GM18868 (cell line): Measurements from ENCODE around the gene TIMM23B.
"Not testable (repeated sequence)": the region's sequence is repeated elsewhere in the genome, so short reads cannot be mapped to it uniquely, and the experiment has no call there.

ENCODE experiments used
- ATAC-seq: cut with Tn5 transposase; IDR thresholded peaks from one replicate; pipeline ENCODE4 v1.9.1; 2021; ENCODE audit warnings: mild to moderate bottlenecking, moderate library complexity; ENCODE audit not compliant: unreplicated experiment

The TIMM23B gene

DNA sequence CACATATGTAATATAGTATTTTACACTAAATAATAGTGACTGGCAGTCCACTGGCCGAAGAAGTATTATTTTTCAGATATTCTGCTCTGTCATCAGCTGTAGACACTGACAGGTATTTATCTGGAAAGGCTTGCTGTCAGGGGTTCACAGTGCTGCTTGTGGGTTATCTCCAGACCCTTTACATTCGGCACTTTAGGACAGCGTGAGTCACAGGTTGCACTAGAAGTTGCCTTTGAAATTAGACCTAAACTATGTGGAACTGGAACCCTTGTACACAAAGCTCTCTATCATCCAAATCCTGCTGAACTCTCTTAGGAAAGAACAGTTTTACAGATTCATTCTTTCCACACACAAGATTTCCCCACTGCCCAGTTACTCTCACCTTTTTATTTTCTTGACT lies 30.2 kb downstream of the TIMM23B start:
- not testable (repeated sequence) for ATAC-seq

- ATAC-seq: not testable (repeated sequence)
Observed at GRCh38 chr10:49977756-49978155, 35.9 kb downstream of the TIMM23B start.

GRCh38 chr10:49987207-49987606 lies 45.4 kb downstream of the TIMM23B start:
- not testable (repeated sequence) for ATAC-seq

GRCh38 chr10:49988376-49988775 lies 46.5 kb downstream of the TIMM23B start, which contains the start of gene AGAP6:
TSS of gene AGAP6 (plus strand) at chr10:49988406. CDS start at chr10:49988716, 310 bp downstream.
- not testable (repeated sequence) for ATAC-seq

GRCh38 chr10:49995321-49995720 lies 53.5 kb downstream of the TIMM23B start:
- ATAC-seq: not testable (repeated sequence)

DNA sequence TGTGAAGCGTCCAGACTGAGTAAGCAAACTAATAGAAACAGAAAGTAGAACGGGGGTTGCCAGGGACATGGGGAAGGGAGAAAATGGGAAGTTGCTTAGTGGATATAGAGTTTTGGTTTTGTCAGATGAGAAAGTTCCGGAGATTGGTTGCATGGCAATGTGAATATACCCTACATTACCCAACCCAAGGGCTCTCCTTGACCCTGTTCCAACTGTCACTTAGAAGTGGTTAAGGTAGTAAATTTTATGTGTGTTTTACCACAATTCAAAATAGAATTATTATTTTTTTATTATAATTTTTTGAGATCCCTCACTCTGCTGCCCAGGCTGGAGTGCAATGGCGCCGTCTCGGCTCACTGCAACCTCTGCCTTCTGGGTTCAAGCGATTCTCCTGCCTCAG lies 72.2 kb downstream of the TIMM23B start:
- ATAC-seq: not testable (repeated sequence)

GRCh38 chr10:50015596-50016220 lies 73.9 kb downstream of the TIMM23B start:
- not testable (repeated sequence) for ATAC-seq

DNA sequence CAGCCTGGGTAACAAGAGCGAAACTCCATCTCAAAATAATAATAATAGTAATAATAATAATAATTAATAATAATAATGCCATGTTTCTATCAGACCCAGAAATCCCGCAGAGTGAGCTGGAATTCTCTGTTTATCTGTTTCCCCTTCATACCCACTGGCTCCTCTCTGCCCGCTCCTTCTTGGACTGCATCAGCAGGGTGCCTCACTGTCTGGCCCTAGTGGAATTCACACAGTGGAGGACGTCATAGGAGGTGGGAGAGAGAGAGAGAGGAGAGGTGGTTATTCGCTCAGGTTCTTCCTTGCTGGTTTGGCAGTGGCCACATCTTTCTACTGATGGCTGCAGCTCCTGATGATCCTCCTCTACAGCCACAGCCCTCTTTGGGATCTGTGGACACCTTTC lies 75.1 kb downstream of the TIMM23B start:
- not testable (repeated sequence) for ATAC-seq

- ATAC-seq: not testable (repeated sequence)
Observed at GRCh38 chr10:50017646-50018045, 75.8 kb downstream of the TIMM23B start.

GRCh38 chr10:50019279-50019678 lies 77.4 kb downstream of the TIMM23B start:
- not testable (repeated sequence) for ATAC-seq

DNA sequence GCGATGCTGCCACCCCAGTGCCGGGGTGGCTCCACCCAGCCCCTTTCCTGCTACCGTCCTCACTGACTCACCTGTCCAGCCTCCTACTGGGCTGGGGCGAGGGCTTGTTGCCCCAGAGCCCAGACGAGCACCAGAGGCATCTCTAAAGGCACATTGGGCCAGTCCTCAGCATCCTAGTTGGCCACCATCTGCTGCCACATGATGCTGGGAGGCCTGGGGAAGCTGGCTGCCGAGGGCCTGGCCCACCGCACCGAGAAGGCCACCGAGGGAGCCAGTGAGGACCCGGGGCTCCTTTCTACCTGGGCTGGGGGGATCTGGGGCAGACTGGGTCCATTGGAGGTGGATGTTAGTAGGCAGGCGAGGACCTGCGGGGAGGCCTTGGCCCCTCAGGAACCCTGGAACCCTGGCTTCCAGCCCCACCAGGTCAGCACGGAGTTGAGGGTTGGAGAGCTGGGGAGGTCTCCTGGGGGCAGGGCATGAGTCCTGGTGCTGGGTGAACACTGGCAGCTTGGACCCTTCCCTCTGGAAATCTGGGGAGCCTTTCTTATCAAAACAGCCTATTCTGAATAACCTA lies 78.7 kb downstream of the TIMM23B start:
- ATAC-seq: not testable (repeated sequence)

DNA sequence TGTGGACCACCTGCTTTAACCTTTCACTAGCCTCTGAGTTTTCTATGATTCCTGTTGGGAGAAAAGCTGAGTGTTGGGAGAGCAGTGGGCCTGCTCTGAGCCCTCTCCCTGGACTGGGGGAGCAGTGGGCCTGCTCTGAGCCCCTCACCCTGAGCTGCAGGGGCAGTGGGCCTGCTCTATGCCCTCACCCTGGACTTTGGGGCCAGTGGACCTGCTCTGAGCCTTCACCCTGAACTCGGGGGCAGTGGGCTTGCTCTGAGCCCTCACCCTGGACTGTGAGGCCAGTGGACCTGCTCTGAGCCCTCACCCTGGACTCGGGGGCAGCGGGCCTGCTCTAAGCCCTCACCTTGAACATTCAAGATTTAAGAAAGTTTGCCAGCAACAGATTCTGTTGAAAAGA lies 79.8 kb downstream of the TIMM23B start:
- no peak for ATAC-seq
